Measurements from ENCODE around the gene ICA1. TPM values are rescaled to one million over a fixed set of nuclear protein-coding genes. Genes with fewer than 3 reads are reported as not detected.
A peak's percentile ranks its signal among the peaks of the same experiment; 100 is the strongest.

The ICA1 gene
- total RNA-seq, 1 donor from 2014 or later = 25.5 TPM

DNA sequence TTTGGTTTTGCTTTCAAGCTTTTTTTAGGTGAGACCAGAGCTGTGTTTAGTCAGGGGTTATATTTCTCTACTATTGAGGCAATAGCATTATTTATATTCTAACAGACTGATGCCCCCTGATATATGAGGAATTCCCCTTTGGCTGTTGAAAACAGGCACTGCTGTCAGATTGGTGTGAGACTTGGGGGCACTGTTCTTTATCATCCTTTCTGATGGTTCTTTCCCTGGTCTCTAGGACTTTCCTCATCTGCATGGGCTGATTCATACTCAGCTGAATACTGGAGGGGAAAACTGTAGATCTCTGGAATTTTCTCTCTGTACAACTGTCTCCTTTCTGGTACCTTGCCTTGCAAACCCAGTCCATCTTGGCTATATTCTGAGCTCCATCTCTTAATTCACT is 10.0 kb upstream of the ICA1 start:
- intact Hi-C loops (cut with DNase I) = no loop called here
- H3K4me3 ChIP-seq = no peak overlapping the region
- H3K4me1 ChIP-seq = no peaks in the 10 kb centered on the region
- no peak for DNase-seq (ENCODE audit: extremely low spot score in 2 of 2)
- H3K27me3 ChIP-seq = no peaks in the 10 kb centered on the region
- no peaks in the 10 kb centered on the region for H3K9me3 ChIP-seq
- TF ChIP-seq POLR2A (IDR thresholded peaks at IDR 0.05) = no peak
- TF ChIP-seq POLR2AphosphoS5 (IDR thresholded peaks at IDR 0.05; ENCODE audit: insufficient read depth in 1 of 2, low read depth in 1 of 2) = no peak
- TF ChIP-seq, protein P1, sequence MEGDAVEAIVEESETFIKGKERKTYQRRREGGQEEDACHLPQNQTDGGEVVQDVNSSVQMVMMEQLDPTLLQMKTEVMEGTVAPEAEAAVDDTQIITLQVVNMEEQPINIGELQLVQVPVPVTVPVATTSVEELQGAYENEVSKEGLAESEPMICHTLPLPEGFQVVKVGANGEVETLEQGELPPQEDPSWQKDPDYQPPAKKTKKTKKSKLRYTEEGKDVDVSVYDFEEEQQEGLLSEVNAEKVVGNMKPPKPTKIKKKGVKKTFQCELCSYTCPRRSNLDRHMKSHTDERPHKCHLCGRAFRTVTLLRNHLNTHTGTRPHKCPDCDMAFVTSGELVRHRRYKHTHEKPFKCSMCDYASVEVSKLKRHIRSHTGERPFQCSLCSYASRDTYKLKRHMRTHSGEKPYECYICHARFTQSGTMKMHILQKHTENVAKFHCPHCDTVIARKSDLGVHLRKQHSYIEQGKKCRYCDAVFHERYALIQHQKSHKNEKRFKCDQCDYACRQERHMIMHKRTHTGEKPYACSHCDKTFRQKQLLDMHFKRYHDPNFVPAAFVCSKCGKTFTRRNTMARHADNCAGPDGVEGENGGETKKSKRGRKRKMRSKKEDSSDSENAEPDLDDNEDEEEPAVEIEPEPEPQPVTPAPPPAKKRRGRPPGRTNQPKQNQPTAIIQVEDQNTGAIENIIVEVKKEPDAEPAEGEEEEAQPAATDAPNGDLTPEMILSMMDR (IDR thresholded peaks at IDR 0.05) = no peak
- no peak overlapping the region for H3K27ac ChIP-seq
- H3K36me3 ChIP-seq = no peaks in the 10 kb centered on the region

- Histone ChIP-seq H3K36me3 (no peaks in the 10 kb centered on the region), H3K9me3 (no peaks in the 10 kb centered on the region), H3K27ac (no peak overlapping the region), H3K27me3 (no peaks in the 10 kb centered on the region), H3K4me3 (no peak overlapping the region), H3K4me1 (peaks cover 18% of the 10 kb centered on the region)
- no peak for DNase-seq (ENCODE audit: extremely low spot score in 2 of 2)
- TF ChIP-seq, protein P1 (IDR thresholded peaks at IDR 0.05) = no peak
- TF ChIP-seq POLR2AphosphoS5 (IDR thresholded peaks at IDR 0.05; ENCODE audit: insufficient read depth in 1 of 2, low read depth in 1 of 2) (no peak), POLR2A (IDR thresholded peaks at IDR 0.05) (no peak)
- intact Hi-C loops (cut with DNase I) = no loop called here
Measured at GRCh38 chr7:8263048-8263447, 1.1 kb upstream of the ICA1 start.

GRCh38 chr7:8260871-8261694 is 884 bp downstream of the ICA1 start:
- Histone ChIP-seq H3K27me3 (no peaks in the 10 kb centered on the region), H3K4me3 (peak overlapping the region; percentile 63 to 67), H3K36me3 (no peaks in the 10 kb centered on the region), H3K9me3 (no peaks in the 10 kb centered on the region), H3K4me1 (peaks cover 18% of the 10 kb centered on the region), H3K27ac (peak overlapping the region; percentile 34)
- no peak for DNase-seq (ENCODE audit: extremely low spot score in 2 of 2)
- intact Hi-C loops (cut with DNase I) = no loop called here
- TF ChIP-seq, protein P1 (IDR thresholded peaks at IDR 0.05) = no peak
- TF ChIP-seq POLR2A (IDR thresholded peaks at IDR 0.05) (no peak), POLR2AphosphoS5 (IDR thresholded peaks at IDR 0.05; ENCODE audit: insufficient read depth in 1 of 2, low read depth in 1 of 2) (no peak)

DNA sequence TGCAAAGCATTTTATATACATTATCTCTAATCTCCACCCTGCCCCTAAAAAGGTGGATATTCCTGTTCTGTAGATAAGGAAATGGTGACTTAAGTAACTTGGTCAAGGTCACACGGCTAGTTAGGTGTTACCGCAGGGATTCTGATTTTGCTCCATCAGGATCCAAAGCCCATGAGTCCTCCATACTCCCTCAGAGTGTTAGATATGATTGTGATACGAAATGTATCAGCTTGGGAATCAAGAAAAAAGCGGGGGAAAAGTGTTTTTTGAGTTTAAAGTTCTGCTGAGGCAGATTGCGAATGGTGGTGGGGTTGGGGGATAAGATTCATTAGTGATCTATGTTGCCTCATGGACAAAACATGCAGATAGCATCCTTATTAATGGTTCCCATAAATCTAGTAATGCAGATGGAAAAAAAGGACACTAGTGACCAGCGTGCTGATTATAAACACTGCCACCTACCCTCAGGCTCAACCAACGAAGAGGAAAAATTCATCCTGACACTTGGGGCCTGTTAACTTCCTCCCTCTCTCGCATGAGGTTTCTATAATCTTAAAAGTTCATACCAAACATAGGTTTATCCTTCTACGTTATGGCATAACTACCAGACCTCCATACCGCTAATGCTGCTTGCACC is 2.3 kb downstream of the ICA1 start:
- H3K27me3 ChIP-seq = no peaks in the 10 kb centered on the region
- DNase-seq (ENCODE audit: extremely low spot score in 2 of 2) = no peak
- intact Hi-C loops (cut with DNase I) = no loop called here
- H3K4me1 ChIP-seq = peaks cover 18% of the 10 kb centered on the region
- no peak overlapping the region for H3K4me3 ChIP-seq
- TF ChIP-seq, protein P1 (IDR thresholded peaks at IDR 0.05) = no peak
- H3K27ac ChIP-seq = no peak overlapping the region
- no peaks in the 10 kb centered on the region for H3K9me3 ChIP-seq
- H3K36me3 ChIP-seq = no peaks in the 10 kb centered on the region

GRCh38 chr7:8258734-8259133 is 3.2 kb downstream of the ICA1 start:
- intact Hi-C loops (cut with DNase I) = no loop called here
- Histone ChIP-seq H3K36me3 (no peaks in the 10 kb centered on the region), H3K27me3 (no peaks in the 10 kb centered on the region), H3K9me3 (no peaks in the 10 kb centered on the region), H3K4me1 (peaks cover 18% of the 10 kb centered on the region), H3K27ac (no peak overlapping the region), H3K4me3 (no peak overlapping the region)
- TF ChIP-seq, protein P1 (IDR thresholded peaks at IDR 0.05) = no peak
- TF ChIP-seq POLR2A (IDR thresholded peaks at IDR 0.05) = no peak
- DNase-seq (ENCODE audit: extremely low spot score in 2 of 2) = no peak
